ENCODE results near the gene SF3A1. TPM values are rescaled to one million over a fixed set of nuclear protein-coding genes. Genes with fewer than 3 reads are reported as not detected.

The SF3A1 gene
- total and polyA plus RNA-seq, 2 of the 8 experiments (the other 6 are each of a cell fraction or from before 2014, with no cell fraction given), result 27.8 to 285 TPM

- TF ChIP-seq PHF8 (conservative IDR thresholded peaks at IDR 0.05; ENCODE audit: low read depth, low read length), result no peak
- no peak for TF ChIP-seq SP4 (IDR thresholded peaks at IDR 0.05; ENCODE audit: low read length)
Observed at GRCh38 chr22:30351226-30351625, 5.5 kb downstream of the SF3A1 start (continued).
